Stimulated activated naive CD4-positive, alpha-beta T cell (primary cell): ENCODE measurements around the gene FBXL19.
A peak's percentile ranks its signal among the peaks of the same experiment; 100 is the strongest.
"Not testable (repeated sequence)": the region's sequence is repeated elsewhere in the genome, so short reads cannot be mapped to it uniquely, and the experiment has no call there.

Source experiments
- DNase-seq, 6 experiments: peaks; one replicate each; lab custom pipeline; 2025; lab: John Stamatoyannopoulos, UW

The FBXL19 gene

GRCh38 chr16:30922960-30923535 lies 324 bp upstream of the FBXL19 start:
- DNase-seq = peak; percentile 90 to 99 (median 96)

GRCh38 chr16:30924076-30924912 lies 922 bp downstream of the FBXL19 start:
- DNase-seq = no peak

GRCh38 chr16:30924913-30925631 lies 1.7 kb downstream of the FBXL19 start:
- DNase-seq = no peak

GRCh38 chr16:30925632-30925987 lies 2.2 kb downstream of the FBXL19 start:
- DNase-seq = no peak

GRCh38 chr16:30925995-30926811 lies 2.8 kb downstream of the FBXL19 start:
- DNase-seq = no peak

- no peak for DNase-seq
Measured at GRCh38 chr16:30926937-30927788, 3.8 kb downstream of the FBXL19 start.

GRCh38 chr16:30927789-30928378 lies 4.5 kb downstream of the FBXL19 start:
- peak in 4 of 6 experiments; percentile 7 to 44 (median 26) for DNase-seq

- DNase-seq = no peak
Measured at GRCh38 chr16:30928390-30928789, 5.0 kb downstream of the FBXL19 start.

- no peak for DNase-seq
Measured at GRCh38 chr16:30929167-30929566, 5.8 kb downstream of the FBXL19 start.

- DNase-seq = no peak
Measured at GRCh38 chr16:30930160-30930571, 6.8 kb downstream of the FBXL19 start.

- DNase-seq = no peak
Measured at GRCh38 chr16:30931068-30931650, 7.8 kb downstream of the FBXL19 start.

- DNase-seq = peak in 2 of 6 experiments; percentile 11 to 15
Measured at GRCh38 chr16:30934827-30935557, 11.6 kb downstream of the FBXL19 start.

- no peak for DNase-seq
Measured at GRCh38 chr16:30937692-30938091, 14.3 kb downstream of the FBXL19 start.

GRCh38 chr16:30939571-30939970 lies 16.2 kb downstream of the FBXL19 start:
- not testable (repeated sequence) for DNase-seq

- peak in 5 of 6 experiments; percentile 26 to 53 (median 34) for DNase-seq
Measured at GRCh38 chr16:30941600-30942425, 18.4 kb downstream of the FBXL19 start.

- no peak for DNase-seq
Measured at GRCh38 chr16:30942426-30942806, 19.0 kb downstream of the FBXL19 start.

GRCh38 chr16:30944352-30944751 lies 21.0 kb downstream of the FBXL19 start:
- no peak for DNase-seq

- no peak for DNase-seq
Measured at GRCh38 chr16:30946671-30947540, 23.5 kb downstream of the FBXL19 start.
